NCI-H69 (cell line): ENCODE data around the gene HRCT1.

Experiments
- DNase-seq: peaks from one replicate; lab custom pipeline; 2025; lab: John Stamatoyannopoulos, UW

Gene HRCT1

DNA sequence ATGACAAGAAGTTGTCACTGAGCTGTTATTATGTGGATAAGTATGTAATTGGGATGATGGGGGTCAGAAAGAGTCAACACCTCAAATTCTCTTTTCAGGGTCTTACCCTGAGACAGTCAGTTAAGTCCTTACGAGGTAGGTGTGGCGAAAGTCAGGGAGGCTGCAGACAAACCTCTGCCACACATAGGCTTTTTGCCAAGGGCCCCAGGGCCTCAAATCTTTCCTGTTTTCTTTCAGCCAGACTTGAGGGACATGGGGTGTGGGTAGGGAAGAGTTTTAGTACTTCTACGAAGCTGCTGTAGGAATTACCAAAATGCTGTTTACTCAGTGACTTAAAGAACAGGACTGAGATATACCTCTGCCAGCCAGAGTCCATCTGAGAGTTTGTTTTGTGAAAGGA is 38.2 kb downstream of the HRCT1 start:
- DNase-seq: no peak

GRCh38 chr9:35944841-35945240 is 38.8 kb downstream of the HRCT1 start:
- DNase-seq: no peak

GRCh38 chr9:35945341-35946018 is 39.5 kb downstream of the HRCT1 start:
- peak; percentile 90 for DNase-seq

- DNase-seq: no peak
Observed at GRCh38 chr9:35948451-35948850, 42.4 kb downstream of the HRCT1 start.

GRCh38 chr9:35948901-35949318 is 42.9 kb downstream of the HRCT1 start:
- DNase-seq: no peak

GRCh38 chr9:35951736-35952135 is 45.7 kb downstream of the HRCT1 start:
- DNase-seq: no peak

- DNase-seq: no peak
Observed at GRCh38 chr9:35952526-35953191, 46.7 kb downstream of the HRCT1 start.

- DNase-seq: peak; percentile 67
Observed at GRCh38 chr9:35954942-35955546, 49.0 kb downstream of the HRCT1 start.

DNA sequence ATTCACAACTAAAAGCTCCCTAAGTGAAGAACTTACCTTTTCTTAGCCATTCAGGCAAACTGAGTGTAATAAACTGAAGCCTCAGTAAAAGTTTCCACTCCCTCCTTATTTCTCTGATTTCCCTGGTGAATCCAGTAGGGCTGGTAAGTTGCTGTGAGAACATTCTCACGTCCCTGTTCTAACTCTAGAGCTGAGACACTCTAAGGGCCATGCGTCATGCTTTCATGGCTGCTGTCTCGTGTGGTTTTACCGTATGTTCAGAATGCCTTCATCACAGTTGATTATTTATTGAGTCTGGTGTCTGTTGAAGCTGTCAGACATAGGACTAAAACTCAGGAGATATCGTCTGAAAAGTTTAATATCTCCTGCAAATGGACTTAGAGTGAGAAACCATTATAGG is 50.6 kb downstream of the HRCT1 start:
- no peak for DNase-seq
